Measurements from ENCODE around the gene TEX14.

DNA sequence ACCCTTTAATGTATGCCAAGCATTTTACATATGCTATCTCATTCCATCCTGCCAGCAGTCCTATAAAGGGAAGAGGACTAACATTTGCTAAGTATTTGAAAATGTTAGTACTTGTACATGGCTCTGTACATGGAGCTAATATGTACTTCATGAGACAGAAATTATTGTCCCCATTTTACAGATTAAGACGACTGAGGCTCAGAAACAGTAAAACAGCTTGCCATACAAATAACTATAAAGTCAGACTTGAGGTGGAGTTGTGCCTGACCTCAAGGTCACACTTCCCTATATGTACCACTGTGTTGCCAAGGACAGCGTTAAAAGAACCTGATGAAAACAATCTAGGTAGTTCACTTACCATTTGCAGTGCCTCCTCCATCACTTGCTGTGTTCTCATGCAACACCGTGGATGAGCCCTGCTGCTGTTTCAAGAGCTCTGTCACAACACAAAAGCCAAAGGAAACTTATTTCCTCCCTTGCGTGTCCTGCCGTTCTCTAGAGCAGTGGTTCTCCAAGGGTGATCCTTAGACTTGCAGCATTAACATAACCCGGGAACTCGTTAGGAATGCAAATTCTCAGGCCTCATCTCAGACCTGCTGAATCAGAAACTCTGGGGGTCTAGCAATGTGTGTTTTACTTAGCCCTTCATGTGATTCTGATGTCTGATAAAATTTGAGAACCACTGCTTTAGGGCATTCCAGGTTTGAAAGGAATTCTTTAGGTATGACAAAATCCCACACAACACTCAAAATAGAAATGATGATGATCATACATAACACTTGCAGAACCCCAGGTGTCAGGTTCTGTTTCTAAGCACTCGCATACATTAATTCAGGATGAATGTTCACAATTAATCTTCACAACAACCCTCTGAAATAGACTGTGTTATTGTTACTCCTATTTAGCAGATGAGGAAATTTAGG, 126.2 kb downstream of the TEX14 start:
- TF ChIP-seq EZH2 (IDR thresholded peaks at IDR 0.05; ENCODE audit: insufficient read depth, poor library complexity, severe bottlenecking) (no peak), EZH2phosphoT487 (IDR thresholded peaks at IDR 0.05; ENCODE audit: insufficient read depth, low read depth) (no peak)

Data from GM23248 (cell line).